Measurements from ENCODE around the gene NFATC2. TPM values are rescaled to one million over a fixed set of nuclear protein-coding genes. Genes with fewer than 3 reads are reported as not detected.

NFATC2 gene
- total and polyA plus RNA-seq, 2 of the 8 experiments (the other 6 are each of a cell fraction or from before 2014, with no cell fraction given): 0.27 to 0.91 TPM

DNA sequence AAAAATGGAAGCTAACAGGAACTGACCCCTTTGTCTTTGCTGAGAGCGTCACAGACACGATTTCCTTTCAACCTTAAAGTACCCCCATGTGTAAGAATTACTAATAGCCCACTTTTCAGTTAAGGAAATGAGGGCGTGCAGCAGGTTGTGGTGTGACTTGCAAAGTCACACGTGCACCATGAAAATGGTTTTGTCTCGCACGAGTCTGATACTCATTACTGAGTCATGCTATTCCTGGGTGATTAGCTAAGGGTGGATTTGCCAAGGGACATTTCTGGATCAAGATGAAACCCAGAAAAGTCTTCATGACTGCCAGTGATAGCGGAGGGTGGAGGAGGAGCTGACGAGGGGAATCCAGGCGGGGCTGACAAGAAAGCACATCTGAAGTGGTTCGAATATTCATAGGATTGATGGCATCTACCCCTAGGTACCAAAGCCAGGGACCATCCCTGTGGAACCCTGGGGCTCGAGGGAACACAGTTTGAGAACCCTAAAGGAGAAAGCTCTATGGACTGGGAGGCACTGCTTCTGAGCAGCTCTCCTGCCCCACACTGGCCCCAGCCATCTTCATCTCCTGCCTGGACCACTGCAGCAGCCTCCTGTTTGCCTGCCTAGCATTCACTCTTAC lies 12.1 kb upstream of the NFATC2 start:
- Histone ChIP-seq H4K5ac (ENCODE audit: insufficient read length, low read depth, low read length) (no peak overlapping the region), H3K4ac (replicated peaks; ENCODE audit: insufficient read length, low read depth, low read length) (no peak overlapping the region), H3K27me3 (replicated peaks in 1 of 4; ENCODE audit: control insufficient read depth in 3 of 4, extremely low read depth in 1 of 4, insufficient read depth in 3 of 4, low read length in 3 of 4) (peaks cover 3 to 6% (median 6%) of the 10 kb centered on the region in 4 experiments), H2AK5ac (ENCODE audit: low read depth, low read length) (no peak overlapping the region), H3K14ac (ENCODE audit: insufficient read length) (no peak overlapping the region), H2BK120ac (replicated peaks; ENCODE audit: low read depth, low read length) (no peak overlapping the region), H2BK5ac (ENCODE audit: low read depth, low read length) (no peak overlapping the region), H2BK20ac (ENCODE audit: low read length) (no peak overlapping the region), H3K4me1 (replicated peaks in 1 of 4; ENCODE audit: control insufficient read depth in 3 of 4, insufficient read depth in 4 of 4, low read length in 3 of 4) (no peaks in the 10 kb centered on the region), H2BK12ac (ENCODE audit: low read depth, low read length) (no peak overlapping the region), H3K23me2 (ENCODE audit: low read depth, low read length) (no peaks in the 10 kb centered on the region), H3K27ac (ENCODE audit: low read depth, low read length) (no peak overlapping the region), H2BK15ac (ENCODE audit: low read length) (no peak overlapping the region), H3K79me1 (ENCODE audit: low read depth, low read length) (no peaks in the 10 kb centered on the region), H3K9ac (replicated peaks in 1 of 4; ENCODE audit: extremely low read depth in 1 of 4, low read depth in 3 of 4, low read length in 3 of 4) (no peak overlapping the region), H3K9me3 (ENCODE audit: insufficient read depth in 2 of 2, low read depth in 1 of 2, low read length in 1 of 2) (no peaks in the 10 kb centered on the region), H3K4me3 (ENCODE audit: extremely low read depth in 1 of 4, insufficient read depth in 2 of 4, low read depth in 3 of 4, low read length in 4 of 4) (no peak overlapping the region), H3K23ac (ENCODE audit: insufficient read length) (no peak overlapping the region), H3K79me2 (ENCODE audit: control insufficient read depth in 1 of 2, insufficient read depth in 2 of 2, low read length in 2 of 2) (no peaks in the 10 kb centered on the region), H3K36me3 (ENCODE audit: control insufficient read depth in 2 of 4, insufficient read depth in 4 of 4, low read length in 3 of 4) (no peaks in the 10 kb centered on the region), H4K20me1 (replicated peaks in 1 of 2; ENCODE audit: control insufficient read depth in 1 of 2, insufficient read depth in 2 of 2, low read length in 2 of 2) (no peaks in the 10 kb centered on the region), H4K91ac (replicated peaks; ENCODE audit: insufficient read length, low read length) (no peak overlapping the region), H3K56ac (replicated peaks; ENCODE audit: insufficient read length, low read depth, low read length) (no peak overlapping the region), H4K8ac (ENCODE audit: extremely low read depth, insufficient read depth, low read length) (0 out of 2 replicates have a peak overlapping the region, but pooled peaks have one; percentile 14), H3K18ac (ENCODE audit: extremely low read depth, low read length) (no peak overlapping the region), H3K4me2 (ENCODE audit: insufficient read depth in 1 of 2, low read depth in 2 of 2, low read length in 2 of 2) (no peak overlapping the region), H2AFZ (ENCODE audit: low read length) (no peak overlapping the region)
- FAIRE-seq: no peak
- 89% methylated on average over 11 of the region's 11 CpGs; no CpG with 5 or more reads in 1 of the 2 experiments for WGBS, 2 experiments (ENCODE audit: extremely low coverage in 1 of 2, insufficient coverage in 1 of 2, insufficient read length in 1 of 2, insufficient replicate concordance in 2 of 2, low coverage in 1 of 2, low lambda C conversion rate in 2 of 2, missing lambda C conversion rate in 1 of 2)
- no peak for DNase-seq (ENCODE audit: low read depth in 1 of 2, low spot score in 2 of 2)
- CTCF ChIA-PET (ENCODE audit: partially characterized antibody): interaction anchor here (0.7 to 1.3 kb wide), 3 partner anchors 43 to 176 kb away, joined by 3 to 4 read pairs (median 3); no protein-coding TSS in a partner anchor
- TF ChIP-seq CHD2 (IDR thresholded peaks at IDR 0.05; ENCODE audit: low read length): no peak
- no peak for TF ChIP-seq HDAC6 (IDR thresholded peaks at IDR 0.05; ENCODE audit: low read depth, low read length)
- no peak for TF ChIP-seq RXRA (IDR thresholded peaks at IDR 0.05; ENCODE audit: insufficient read depth, low read depth, low read length)
- no peak for TF ChIP-seq SIX5 (IDR thresholded peaks at IDR 0.05; ENCODE audit: low read depth, low read length)
- POLR2A ChIA-PET (ENCODE audit: partially characterized antibody): interaction anchor here (0.9 kb wide), 1 partner anchor 8 kb away, joined by 3 read pairs; no protein-coding TSS in a partner anchor
